ENCODE data around the gene FBRS.

- no peak for TF ChIP-seq POLR2A (IDR thresholded peaks at IDR 0.05)
- peak in 1 of 2 donors; percentile 54 for TF ChIP-seq EP300 (IDR thresholded peaks at IDR 0.05)
Measured at GRCh38 chr16:30628628-30629540, 29.3 kb upstream of the FBRS start.
